Testis (tissue), 2 donors: ENCODE data around the gene ALB.

Source experiments
- CTCF ChIP-seq, 3 experiments: fragments of 450-650 bp in 2 of 3; fragments of 200-600 bp in 1 of 3; sonication (generic) in 1 of 3; IDR thresholded peaks; one replicate each; pipeline ENCODE4 v1.5.1; 2016 to 2019; ENCODE audit warnings: antibody characterized with exemption in 3 of 3, mild to moderate bottlenecking in 2 of 3, moderate library complexity in 1 of 3
- POLR2A ChIP-seq: fragments of 450-650 bp; IDR thresholded peaks from one replicate; pipeline ENCODE4 v1.6.1; 2017; ENCODE audit warnings: antibody characterized with exemption, mild to moderate bottlenecking, moderate library complexity

GRCh38 chr4:73409012-73409862 lies 5.2 kb downstream of the ALB start:
- TF ChIP-seq CTCF (IDR thresholded peaks at IDR 0.05): no peak
- TF ChIP-seq POLR2A: no peak
